Measurements from ENCODE around the gene ZNF775.

Gene ZNF775

GRCh38 chr7:150388709-150389531 lies 9.8 kb downstream of the ZNF775 start:
- ATAC-seq: peak; percentile 7; the same call in 1 of the 3 replicates
- TF ChIP-seq RARB (CRISPR knock-in tag; IDR thresholded peaks at IDR 0.05): no peak
- no peak for TF ChIP-seq OSR1 (CRISPR knock-in tag; IDR thresholded peaks at IDR 0.05)
- TF ChIP-seq SNAI2 (CRISPR knock-in tag; IDR thresholded peaks at IDR 0.05): no peak
- TF ChIP-seq, protein P1, sequence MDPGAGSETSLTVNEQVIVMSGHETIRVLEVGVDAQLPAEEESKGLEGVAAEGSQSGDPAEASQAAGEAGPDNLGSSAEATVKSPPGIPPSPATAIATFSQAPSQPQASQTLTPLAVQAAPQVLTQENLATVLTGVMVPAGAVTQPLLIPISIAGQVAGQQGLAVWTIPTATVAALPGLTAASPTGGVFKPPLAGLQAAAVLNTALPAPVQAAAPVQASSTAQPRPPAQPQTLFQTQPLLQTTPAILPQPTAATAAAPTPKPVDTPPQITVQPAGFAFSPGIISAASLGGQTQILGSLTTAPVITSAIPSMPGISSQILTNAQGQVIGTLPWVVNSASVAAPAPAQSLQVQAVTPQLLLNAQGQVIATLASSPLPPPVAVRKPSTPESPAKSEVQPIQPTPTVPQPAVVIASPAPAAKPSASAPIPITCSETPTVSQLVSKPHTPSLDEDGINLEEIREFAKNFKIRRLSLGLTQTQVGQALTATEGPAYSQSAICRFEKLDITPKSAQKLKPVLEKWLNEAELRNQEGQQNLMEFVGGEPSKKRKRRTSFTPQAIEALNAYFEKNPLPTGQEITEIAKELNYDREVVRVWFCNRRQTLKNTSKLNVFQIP (CRISPR knock-in tag; IDR thresholded peaks at IDR 0.05; ENCODE audit: borderline replicate concordance, low read depth): no peak
- TF ChIP-seq, protein P2, sequence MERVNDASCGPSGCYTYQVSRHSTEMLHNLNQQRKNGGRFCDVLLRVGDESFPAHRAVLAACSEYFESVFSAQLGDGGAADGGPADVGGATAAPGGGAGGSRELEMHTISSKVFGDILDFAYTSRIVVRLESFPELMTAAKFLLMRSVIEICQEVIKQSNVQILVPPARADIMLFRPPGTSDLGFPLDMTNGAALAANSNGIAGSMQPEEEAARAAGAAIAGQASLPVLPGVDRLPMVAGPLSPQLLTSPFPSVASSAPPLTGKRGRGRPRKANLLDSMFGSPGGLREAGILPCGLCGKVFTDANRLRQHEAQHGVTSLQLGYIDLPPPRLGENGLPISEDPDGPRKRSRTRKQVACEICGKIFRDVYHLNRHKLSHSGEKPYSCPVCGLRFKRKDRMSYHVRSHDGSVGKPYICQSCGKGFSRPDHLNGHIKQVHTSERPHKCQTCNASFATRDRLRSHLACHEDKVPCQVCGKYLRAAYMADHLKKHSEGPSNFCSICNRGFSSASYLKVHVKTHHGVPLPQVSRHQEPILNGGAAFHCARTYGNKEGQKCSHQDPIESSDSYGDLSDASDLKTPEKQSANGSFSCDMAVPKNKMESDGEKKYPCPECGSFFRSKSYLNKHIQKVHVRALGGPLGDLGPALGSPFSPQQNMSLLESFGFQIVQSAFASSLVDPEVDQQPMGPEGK (CRISPR knock-in tag; IDR thresholded peaks at IDR 0.05; ENCODE audit: borderline replicate concordance): no peak
- TF ChIP-seq TSHZ2 (CRISPR knock-in tag; IDR thresholded peaks at IDR 0.05): no peak

GRCh38 chr7:150389532-150389816 lies 10.3 kb downstream of the ZNF775 start:
- no peak for TF ChIP-seq ZC3H10 (CRISPR knock-in tag; IDR thresholded peaks at IDR 0.05)
- TF ChIP-seq, protein P2 (CRISPR knock-in tag; IDR thresholded peaks at IDR 0.05; ENCODE audit: borderline replicate concordance): no peak
- TF ChIP-seq, protein P1 (CRISPR knock-in tag; IDR thresholded peaks at IDR 0.05; ENCODE audit: borderline replicate concordance, low read depth): no peak
- TF ChIP-seq PPARA (CRISPR knock-in tag; IDR thresholded peaks at IDR 0.05; ENCODE audit: borderline replicate concordance): no peak
- TF ChIP-seq ARNTL (CRISPR knock-in tag; IDR thresholded peaks at IDR 0.05; ENCODE audit: borderline replicate concordance, low read depth): no peak
- no peak for TF ChIP-seq CSRNP3 (CRISPR knock-in tag; IDR thresholded peaks at IDR 0.05)
- no peak for TF ChIP-seq OSR1 (CRISPR knock-in tag; IDR thresholded peaks at IDR 0.05)
- no peak for TF ChIP-seq ZNF565 (CRISPR knock-in tag; conservative IDR thresholded peaks at IDR 0.05; ENCODE audit: low read depth)
- no peak for TF ChIP-seq ZNF70 (CRISPR knock-in tag; IDR thresholded peaks at IDR 0.05)

GRCh38 chr7:150390205-150390604 lies 11.1 kb downstream of the ZNF775 start:
- TF ChIP-seq ISL1 (CRISPR knock-in tag; IDR thresholded peaks at IDR 0.05) (no peak), ZC3H10 (CRISPR knock-in tag; IDR thresholded peaks at IDR 0.05) (no peak), ZNF70 (CRISPR knock-in tag; IDR thresholded peaks at IDR 0.05) (no peak)
- TF ChIP-seq, protein P1 (CRISPR knock-in tag; IDR thresholded peaks at IDR 0.05; ENCODE audit: borderline replicate concordance, low read depth): no peak
- peak; percentile 61 for ATAC-seq

More at GRCh38 chr7:150389532-150389816, 10.3 kb downstream of the ZNF775 start:
- no peak; the same call in 2 of the 3 replicates for ATAC-seq
